BLaER1 treated with 17β-estradiol and CSF1 and Interleukin-3, amounts not matched to agents 10 nM and 100 nM (cell line): Measurements from ENCODE around the gene GOLGA6L7.

Source experiments
- H3K27ac ChIP-seq, 11 experiments: shearing (Covaris generic); formaldehyde crosslinking; 2 replicates each; pipeline ENCODE4 v1.8.1; 2022
- H3K27me3 ChIP-seq, 11 experiments: shearing (Covaris generic); formaldehyde crosslinking; 2 replicates each; pipeline ENCODE4 v1.8.1; 2022
- H3K36me3 ChIP-seq, 11 experiments: shearing (Covaris generic); formaldehyde crosslinking; 2 replicates each; pipeline ENCODE4 v1.8.1; 2022
- H3K4me1 ChIP-seq, 10 experiments: shearing (Covaris generic); formaldehyde crosslinking; 2 replicates each; pipeline ENCODE4 v1.8.1; 2022
- H3K4me2 ChIP-seq, 11 experiments: shearing (Covaris generic); formaldehyde crosslinking; 2 replicates each; pipeline ENCODE4 v1.8.1; 2022
- H3K4me3 ChIP-seq, 10 experiments: shearing (Covaris generic); formaldehyde crosslinking; 2 replicates each; pipeline ENCODE4 v1.8.1; 2022
- H3K9ac ChIP-seq, 11 experiments: shearing (Covaris generic); formaldehyde crosslinking; 2 replicates each; pipeline ENCODE4 v1.8.1; 2022
- H3K9me3 ChIP-seq, 11 experiments: shearing (Covaris generic); formaldehyde crosslinking; replicated peaks in 1 of 11; 2 replicates each; pipeline ENCODE4 v1.8.1; 2022
- H4K20me1 ChIP-seq, 11 experiments: shearing (Covaris generic); formaldehyde crosslinking; 2 replicates each; pipeline ENCODE4 v1.8.1; 2022
- Cebpa-rat ChIP-seq, 11 experiments: shearing (Covaris generic); IDR thresholded peaks; 2 replicates each; pipeline ENCODE4 v1.8.1; 2022

GOLGA6L7 gene

GRCh38 chr15:28879551-28879950, 31.1 kb upstream of the GOLGA6L7 start:
- Histone ChIP-seq H3K27ac (no peak overlapping the region), H3K36me3 (no peaks in the 10 kb centered on the region), H3K9ac (no peak overlapping the region), H3K4me3 (no peak overlapping the region), H3K27me3 (peaks cover 0 to 2% (median 0%) of the 10 kb centered on the region in 11 experiments; a peak in 3 of 22 replicates), H3K4me2 (no peak overlapping the region), H4K20me1 (no peaks in the 10 kb centered on the region), H3K9me3 (no peaks in the 10 kb centered on the region), H3K4me1 (peaks cover 5 to 28% (median 20%) of the 10 kb centered on the region in 10 experiments; a peak in 19 of 20 replicates)
- TF ChIP-seq Cebpa-rat (IDR thresholded peaks at IDR 0.05): no peak

- no peaks in the 10 kb centered on the region for H4K20me1 ChIP-seq
- no peak for TF ChIP-seq Cebpa-rat (IDR thresholded peaks at IDR 0.05)
These were observed 29.8 kb upstream of the GOLGA6L7 start for GRCh38 chr15:28878209-28878608.

GRCh38 chr15:28876845-28877185, 28.4 kb upstream of the GOLGA6L7 start:
- Histone ChIP-seq H3K9me3 (no peaks in the 10 kb centered on the region), H3K27ac (no peak overlapping the region), H3K4me2 (peak overlapping the region in 2 of 11 experiments; percentile 2 to 22; a peak in 1 of 22 replicates), H3K4me1 (peaks cover 5 to 20% (median 14%) of the 10 kb centered on the region in 10 experiments; a peak in 19 of 20 replicates), H3K27me3 (no peaks in the 10 kb centered on the region), H3K36me3 (no peaks in the 10 kb centered on the region), H3K9ac (no peak overlapping the region), H4K20me1 (no peaks in the 10 kb centered on the region), H3K4me3 (no peak overlapping the region)
- TF ChIP-seq Cebpa-rat (IDR thresholded peaks at IDR 0.05): no peak

More at GRCh38 chr15:28878209-28878608, 29.8 kb upstream of the GOLGA6L7 start:
- Histone ChIP-seq H3K4me3 (no peak overlapping the region), H3K27ac (no peak overlapping the region), H3K4me2 (no peak overlapping the region), H3K4me1 (peaks cover 5 to 26% (median 20%) of the 10 kb centered on the region in 10 experiments; a peak in 19 of 20 replicates), H3K9me3 (no peaks in the 10 kb centered on the region), H3K36me3 (no peaks in the 10 kb centered on the region), H3K9ac (no peak overlapping the region), H3K27me3 (no peaks in the 10 kb centered on the region)

- H3K9ac ChIP-seq: no peak overlapping the region
- no peaks in the 10 kb centered on the region for H3K27me3 ChIP-seq
- H3K36me3 ChIP-seq: no peaks in the 10 kb centered on the region
- no peak for TF ChIP-seq Cebpa-rat (IDR thresholded peaks at IDR 0.05)
- peaks cover 5 to 15% (median 9%) of the 10 kb centered on the region in 10 experiments; a peak in 19 of 20 replicates for H3K4me1 ChIP-seq
- no peaks in the 10 kb centered on the region for H3K9me3 ChIP-seq
- peak overlapping the region in 5 of 11 experiments; percentile 2 to 28 (median 20); a peak in 4 of 22 replicates for H3K4me2 ChIP-seq
- H3K4me3 ChIP-seq: no peak overlapping the region
- H3K27ac ChIP-seq: no peak overlapping the region
- H4K20me1 ChIP-seq: no peaks in the 10 kb centered on the region
These were observed 27.8 kb upstream of the GOLGA6L7 start for GRCh38 chr15:28876131-28876844.

- no peak overlapping the region for H3K27ac ChIP-seq
- H3K27me3 ChIP-seq: no peaks in the 10 kb centered on the region
- no peak for TF ChIP-seq Cebpa-rat (IDR thresholded peaks at IDR 0.05)
- H3K4me3 ChIP-seq: no peak overlapping the region
- 0 out of 22 replicates have a peak overlapping the region, but pooled peaks of 1 of the 11 experiments have one; percentile 2 for H3K4me2 ChIP-seq
- peaks cover 0 to 7% (median 1%) of the 10 kb centered on the region in 10 experiments; a peak in 16 of 20 replicates for H3K4me1 ChIP-seq
- H4K20me1 ChIP-seq: no peaks in the 10 kb centered on the region
- no peak overlapping the region for H3K9ac ChIP-seq
- no peaks in the 10 kb centered on the region for H3K36me3 ChIP-seq
- no peaks in the 10 kb centered on the region for H3K9me3 ChIP-seq
These were observed 27.1 kb upstream of the GOLGA6L7 start for GRCh38 chr15:28875461-28876000.

- Histone ChIP-seq H3K4me1 (peaks cover 0 to 5% (median 0%) of the 10 kb centered on the region in 10 experiments; a peak in 2 of 20 replicates), H4K20me1 (no peaks in the 10 kb centered on the region), H3K4me3 (no peak overlapping the region), H3K27ac (no peak overlapping the region), H3K36me3 (no peaks in the 10 kb centered on the region), H3K4me2 (no peak overlapping the region), H3K9me3 (peaks cover 0 to 6% (median 0%) of the 10 kb centered on the region in 11 experiments; a peak in 1 of 22 replicates), H3K9ac (no peak overlapping the region), H3K27me3 (no peaks in the 10 kb centered on the region)
- no peak for TF ChIP-seq Cebpa-rat (IDR thresholded peaks at IDR 0.05)
These were observed 25.2 kb upstream of the GOLGA6L7 start for GRCh38 chr15:28873585-28874190.

- TF ChIP-seq Cebpa-rat (IDR thresholded peaks at IDR 0.05): no peak
- Histone ChIP-seq H3K9ac (no peak overlapping the region), H3K4me3 (no peak overlapping the region), H3K4me2 (no peak overlapping the region), H3K36me3 (no peaks in the 10 kb centered on the region), H3K9me3 (peaks cover 0 to 6% (median 0%) of the 10 kb centered on the region in 11 experiments; a peak in 1 of 22 replicates), H4K20me1 (no peaks in the 10 kb centered on the region), H3K27ac (no peak overlapping the region), H3K4me1 (peaks cover 0 to 5% (median 0%) of the 10 kb centered on the region in 10 experiments; a peak in 2 of 20 replicates), H3K27me3 (no peaks in the 10 kb centered on the region)
These were observed 24.6 kb upstream of the GOLGA6L7 start for GRCh38 chr15:28873006-28873405.

- H3K9ac ChIP-seq: no peak overlapping the region
- no peak for TF ChIP-seq Cebpa-rat (IDR thresholded peaks at IDR 0.05)
- peaks cover 0 to 6% (median 0%) of the 10 kb centered on the region in 11 experiments; a peak in 1 of 22 replicates for H3K9me3 ChIP-seq
- H3K4me2 ChIP-seq: no peak overlapping the region
- H3K4me3 ChIP-seq: no peak overlapping the region
- H3K4me1 ChIP-seq: peaks cover 0 to 2% (median 0%) of the 10 kb centered on the region in 10 experiments; a peak in 2 of 20 replicates
- H3K27ac ChIP-seq: no peak overlapping the region
- no peaks in the 10 kb centered on the region for H3K27me3 ChIP-seq
- no peaks in the 10 kb centered on the region for H3K36me3 ChIP-seq
- no peaks in the 10 kb centered on the region for H4K20me1 ChIP-seq
These were observed 22.7 kb upstream of the GOLGA6L7 start for GRCh38 chr15:28871168-28871567.

GRCh38 chr15:28868744-28869345, 20.4 kb upstream of the GOLGA6L7 start:
- Histone ChIP-seq H3K27me3 (no peaks in the 10 kb centered on the region), H3K9me3 (peaks cover 0 to 6% (median 0%) of the 10 kb centered on the region in 11 experiments; a peak in 1 of 22 replicates), H3K9ac (no peak overlapping the region), H3K36me3 (no peaks in the 10 kb centered on the region), H3K4me3 (no peak overlapping the region), H4K20me1 (no peaks in the 10 kb centered on the region), H3K4me2 (no peak overlapping the region), H3K27ac (no peak overlapping the region), H3K4me1 (no peaks in the 10 kb centered on the region)
- TF ChIP-seq Cebpa-rat (IDR thresholded peaks at IDR 0.05): peak in 2 of 11 experiments; percentile 16 to 32; a peak in 2 of 22 replicates
